ENCODE data around the gene MAOA. TPM values are rescaled to one million over a fixed set of nuclear protein-coding genes. Genes with fewer than 3 reads are reported as not detected.
A peak's percentile ranks its signal among the peaks of the same experiment; 100 is the strongest.

The MAOA gene
- total RNA-seq, 1 donor, result 4.7 TPM

DNA sequence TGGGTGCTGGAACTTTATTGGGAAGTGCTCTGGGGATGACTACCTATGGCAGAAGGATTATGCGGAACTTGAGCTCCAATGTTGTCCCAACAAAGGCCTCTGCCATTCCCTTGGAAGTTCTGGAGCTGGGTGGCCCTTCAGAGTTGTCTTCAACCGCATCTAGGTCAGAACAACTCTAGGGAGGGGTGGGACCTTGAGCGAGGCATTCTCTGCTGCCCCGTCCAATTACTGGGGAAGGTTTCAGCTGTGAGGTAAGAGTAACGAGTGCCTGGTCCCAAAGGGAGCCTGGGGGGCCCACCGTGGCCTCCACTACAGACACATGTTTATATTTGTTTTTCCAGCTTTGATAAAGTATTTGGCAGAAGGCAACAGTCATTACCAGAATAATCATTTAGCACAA is 79.4 kb downstream of the MAOA start:
- no peak overlapping the region for H3K4me3 ChIP-seq (ENCODE audit: low read depth, low read length)
- DNase-seq (ENCODE audit: low read depth), result no peak
- TF ChIP-seq, protein P1, sequence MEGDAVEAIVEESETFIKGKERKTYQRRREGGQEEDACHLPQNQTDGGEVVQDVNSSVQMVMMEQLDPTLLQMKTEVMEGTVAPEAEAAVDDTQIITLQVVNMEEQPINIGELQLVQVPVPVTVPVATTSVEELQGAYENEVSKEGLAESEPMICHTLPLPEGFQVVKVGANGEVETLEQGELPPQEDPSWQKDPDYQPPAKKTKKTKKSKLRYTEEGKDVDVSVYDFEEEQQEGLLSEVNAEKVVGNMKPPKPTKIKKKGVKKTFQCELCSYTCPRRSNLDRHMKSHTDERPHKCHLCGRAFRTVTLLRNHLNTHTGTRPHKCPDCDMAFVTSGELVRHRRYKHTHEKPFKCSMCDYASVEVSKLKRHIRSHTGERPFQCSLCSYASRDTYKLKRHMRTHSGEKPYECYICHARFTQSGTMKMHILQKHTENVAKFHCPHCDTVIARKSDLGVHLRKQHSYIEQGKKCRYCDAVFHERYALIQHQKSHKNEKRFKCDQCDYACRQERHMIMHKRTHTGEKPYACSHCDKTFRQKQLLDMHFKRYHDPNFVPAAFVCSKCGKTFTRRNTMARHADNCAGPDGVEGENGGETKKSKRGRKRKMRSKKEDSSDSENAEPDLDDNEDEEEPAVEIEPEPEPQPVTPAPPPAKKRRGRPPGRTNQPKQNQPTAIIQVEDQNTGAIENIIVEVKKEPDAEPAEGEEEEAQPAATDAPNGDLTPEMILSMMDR (IDR thresholded peaks at IDR 0.05; ENCODE audit: insufficient read depth, low read length), result no peak

DNA sequence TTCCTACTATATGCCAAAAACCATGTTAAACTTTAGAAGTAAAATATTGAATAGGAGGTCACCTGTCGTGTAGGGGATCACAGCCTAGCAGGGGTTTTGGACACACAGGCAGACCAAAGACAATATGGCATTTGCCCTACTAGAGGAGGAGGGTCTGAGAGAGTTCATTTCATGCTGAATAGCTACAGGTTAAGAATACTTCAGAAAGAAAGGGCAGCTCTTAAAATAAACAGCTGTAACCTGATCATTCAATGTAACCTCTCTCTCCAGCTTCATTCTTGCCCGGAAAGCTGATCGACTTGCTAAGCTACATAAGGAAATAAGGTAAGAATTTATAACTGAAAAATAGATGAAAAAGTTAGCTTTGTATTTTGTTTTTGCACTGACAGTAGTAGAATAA is 79.9 kb downstream of the MAOA start:
- no peak overlapping the region for H3K4me3 ChIP-seq (ENCODE audit: low read depth, low read length)
- TF ChIP-seq, protein P1 (IDR thresholded peaks at IDR 0.05; ENCODE audit: insufficient read depth, low read length), result no peak
- no peak for DNase-seq (ENCODE audit: low read depth)

DNA sequence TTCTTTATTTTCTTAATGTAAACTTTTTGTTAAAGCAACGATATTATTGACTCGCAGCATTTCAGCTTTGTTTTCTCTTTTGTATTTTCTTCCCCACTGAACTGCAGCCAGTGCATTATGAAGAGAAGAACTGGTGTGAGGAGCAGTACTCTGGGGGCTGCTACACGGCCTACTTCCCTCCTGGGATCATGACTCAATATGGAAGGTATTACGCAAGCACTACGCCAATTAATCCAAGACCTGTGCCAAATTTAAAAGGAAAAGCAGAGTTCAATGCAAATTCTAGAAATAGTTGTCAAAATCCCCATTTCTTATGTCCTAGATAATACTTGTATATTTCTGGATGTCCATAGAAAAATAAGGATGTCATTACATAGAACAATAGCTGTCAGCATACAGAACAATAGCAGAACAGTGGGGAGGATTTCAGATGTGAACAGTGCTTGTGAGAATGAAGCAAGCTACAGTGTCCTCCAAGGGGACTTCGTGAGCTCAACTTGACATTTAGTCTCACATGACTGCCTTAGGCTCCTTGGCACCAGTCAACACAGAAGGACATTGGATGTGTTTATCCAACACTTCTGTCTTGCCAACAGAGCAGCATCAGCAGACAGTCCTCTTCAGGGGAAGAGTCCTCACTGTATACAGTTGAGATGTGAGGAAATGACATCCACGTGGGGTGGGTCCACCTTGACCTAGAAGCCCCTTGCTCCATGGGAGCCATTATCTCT is 85.9 kb downstream of the MAOA start:
- no peak overlapping the region for H3K4me3 ChIP-seq (ENCODE audit: low read depth, low read length)
- peak; percentile 70 for DNase-seq (ENCODE audit: low read depth)
- TF ChIP-seq, protein P1 (IDR thresholded peaks at IDR 0.05; ENCODE audit: insufficient read depth, low read length), result no peak

DNA sequence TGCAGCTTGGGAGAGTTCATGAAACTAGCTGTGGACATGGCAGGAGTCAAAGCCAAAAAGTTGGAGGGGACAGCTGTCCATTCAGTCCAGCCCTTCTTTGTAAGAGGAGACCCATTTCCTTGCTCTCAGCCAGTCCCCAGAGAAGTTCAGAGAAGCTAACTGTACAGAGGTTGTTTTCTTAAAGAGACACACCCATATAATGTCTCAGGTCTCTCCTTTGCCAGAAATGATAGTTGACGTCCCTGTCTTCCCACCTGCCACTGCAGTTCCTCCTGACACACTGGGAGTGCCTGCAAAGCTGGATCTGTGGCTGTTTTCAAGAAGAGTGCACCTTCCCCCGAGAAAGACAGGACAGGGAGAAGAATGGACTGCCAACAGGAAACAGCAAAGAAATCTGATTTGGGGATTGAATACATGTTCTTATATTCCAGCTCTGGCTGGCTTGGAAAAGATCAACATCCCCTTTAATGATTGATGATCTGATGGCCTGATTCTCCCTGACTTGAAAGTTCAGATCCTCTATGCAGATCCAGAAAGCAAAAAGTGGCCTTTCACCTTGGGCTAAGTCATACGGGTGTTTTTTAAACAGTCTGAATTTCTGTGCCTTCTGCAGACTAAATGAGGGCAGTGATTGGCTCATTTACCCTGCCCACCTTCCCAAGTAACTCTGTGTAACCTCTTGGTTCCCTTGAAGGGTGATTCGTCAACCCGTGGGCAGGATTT is 87.2 kb downstream of the MAOA start:
- TF ChIP-seq, protein P1 (IDR thresholded peaks at IDR 0.05; ENCODE audit: insufficient read depth, low read length), result no peak
- no peak overlapping the region for H3K4me3 ChIP-seq (ENCODE audit: low read depth, low read length)
- DNase-seq (ENCODE audit: low read depth), result no peak

DNA sequence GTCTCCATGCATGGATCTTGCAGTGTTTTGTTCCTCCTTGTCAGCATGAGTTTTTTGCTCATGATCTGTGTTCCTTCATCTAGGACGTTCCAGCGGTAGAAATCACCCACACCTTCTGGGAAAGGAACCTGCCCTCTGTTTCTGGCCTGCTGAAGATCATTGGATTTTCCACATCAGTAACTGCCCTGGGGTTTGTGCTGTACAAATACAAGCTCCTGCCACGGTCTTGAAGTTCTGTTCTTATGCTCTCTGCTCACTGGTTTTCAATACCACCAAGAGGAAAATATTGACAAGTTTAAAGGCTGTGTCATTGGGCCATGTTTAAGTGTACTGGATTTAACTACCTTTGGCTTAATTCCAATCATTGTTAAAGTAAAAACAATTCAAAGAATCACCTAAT is 88.2 kb downstream of the MAOA start:
- DNase-seq (ENCODE audit: low read depth), result no peak
- H3K4me3 ChIP-seq (ENCODE audit: low read depth, low read length), result no peak overlapping the region
- TF ChIP-seq, protein P1 (IDR thresholded peaks at IDR 0.05; ENCODE audit: insufficient read depth, low read length), result no peak

DNA sequence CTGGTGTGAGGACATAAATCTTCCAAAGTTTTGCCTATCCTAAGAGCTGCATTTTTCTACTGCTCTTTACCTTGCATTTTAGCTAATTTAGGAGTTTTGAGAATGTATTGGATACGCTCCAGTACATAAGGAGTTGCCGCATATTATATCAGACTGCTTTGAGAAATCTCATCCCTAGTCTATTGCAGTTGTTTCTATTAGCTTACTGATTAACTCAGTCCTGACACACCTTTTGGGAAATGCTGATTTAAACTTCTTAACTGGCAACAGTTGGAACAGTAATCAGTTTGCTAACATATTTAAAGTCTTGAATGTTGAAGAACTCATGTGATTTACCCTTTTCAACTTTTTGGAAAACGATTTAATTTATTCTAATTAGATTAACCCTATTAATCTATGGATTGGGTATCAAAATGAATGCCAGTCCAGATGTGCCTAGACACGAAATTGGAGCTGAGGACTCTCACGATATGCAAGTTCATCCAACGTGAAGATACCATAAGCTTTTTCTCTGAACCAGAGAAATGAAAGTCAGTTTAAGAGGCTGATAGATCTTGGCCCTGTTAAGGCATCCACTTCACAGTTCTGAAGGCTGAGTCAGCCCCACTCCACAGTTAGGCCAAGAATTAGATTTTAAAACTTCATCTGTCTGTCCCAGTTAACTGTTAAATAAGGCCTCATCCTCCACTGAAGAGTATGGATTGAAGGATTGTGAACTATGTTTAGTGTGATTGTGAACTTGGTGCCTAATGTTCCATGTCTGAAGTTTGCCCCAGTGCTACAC is 90.0 kb downstream of the MAOA start:
- peak; percentile 32 for DNase-seq (ENCODE audit: low read depth)
- TF ChIP-seq, protein P1 (IDR thresholded peaks at IDR 0.05; ENCODE audit: insufficient read depth, low read length), result no peak
- H3K4me3 ChIP-seq (ENCODE audit: low read depth, low read length), result no peak overlapping the region
